Neural progenitor cell (in vitro differentiated cells): Measurements from ENCODE around the gene SSR3.

Experiments
- EZH2 ChIP-seq: fragments of 200-600 bp; sonication (generic); IDR thresholded peaks from 2 replicates; pipeline ENCODE4 v1.6.1; 2017; ENCODE audit warnings: antibody characterized with exemption, mild to moderate bottlenecking, moderate library complexity
- EZH2phosphoT487 ChIP-seq: fragments of 200-600 bp; sonication (generic); IDR thresholded peaks from 2 replicates; pipeline ENCODE4 v1.6.1; 2017; ENCODE audit warnings: antibody characterized with exemption
- TF ChIP-seq, protein P1 (sequence below): fragments of 200-600 bp; sonication (generic); IDR thresholded peaks from 2 replicates; pipeline ENCODE4 v1.5.1; 2017; ENCODE audit warnings: antibody characterized with exemption, mild to moderate bottlenecking

- TF ChIP-seq EZH2 (no peak), EZH2phosphoT487 (no peak)
- TF ChIP-seq, protein P1, sequence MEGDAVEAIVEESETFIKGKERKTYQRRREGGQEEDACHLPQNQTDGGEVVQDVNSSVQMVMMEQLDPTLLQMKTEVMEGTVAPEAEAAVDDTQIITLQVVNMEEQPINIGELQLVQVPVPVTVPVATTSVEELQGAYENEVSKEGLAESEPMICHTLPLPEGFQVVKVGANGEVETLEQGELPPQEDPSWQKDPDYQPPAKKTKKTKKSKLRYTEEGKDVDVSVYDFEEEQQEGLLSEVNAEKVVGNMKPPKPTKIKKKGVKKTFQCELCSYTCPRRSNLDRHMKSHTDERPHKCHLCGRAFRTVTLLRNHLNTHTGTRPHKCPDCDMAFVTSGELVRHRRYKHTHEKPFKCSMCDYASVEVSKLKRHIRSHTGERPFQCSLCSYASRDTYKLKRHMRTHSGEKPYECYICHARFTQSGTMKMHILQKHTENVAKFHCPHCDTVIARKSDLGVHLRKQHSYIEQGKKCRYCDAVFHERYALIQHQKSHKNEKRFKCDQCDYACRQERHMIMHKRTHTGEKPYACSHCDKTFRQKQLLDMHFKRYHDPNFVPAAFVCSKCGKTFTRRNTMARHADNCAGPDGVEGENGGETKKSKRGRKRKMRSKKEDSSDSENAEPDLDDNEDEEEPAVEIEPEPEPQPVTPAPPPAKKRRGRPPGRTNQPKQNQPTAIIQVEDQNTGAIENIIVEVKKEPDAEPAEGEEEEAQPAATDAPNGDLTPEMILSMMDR = no peak
Observed at GRCh38 chr3:156527060-156527459, 27.9 kb downstream of the SSR3 start.
